GM19023 (cell line): Measurements from ENCODE around the gene LRRC23.
"Not testable (repeated sequence)": the region's sequence is repeated elsewhere in the genome, so short reads cannot be mapped to it uniquely, and the experiment has no call there.

Experiments used
- ATAC-seq: cut with Tn5 transposase; IDR thresholded peaks from one replicate; pipeline ENCODE4 v1.9.1; 2021; ENCODE audit warnings: mild to moderate bottlenecking, moderate library complexity; ENCODE audit not compliant: unreplicated experiment

The LRRC23 gene

GRCh38 chr12:6904280-6905276 is at the start of gene LRRC23:
Gene LRRC23 (plus strand): TSS chr12:6904822. CDS start chr12:6905634, 812 bp downstream.
- ATAC-seq = peak; percentile 98

GRCh38 chr12:6855322-6855721 is 49.3 kb upstream of the LRRC23 start:
- ATAC-seq = no peak

GRCh38 chr12:6858799-6859198 is 45.8 kb upstream of the LRRC23 start:
- ATAC-seq = no peak

- no peak for ATAC-seq
Observed at GRCh38 chr12:6860116-6860515, 44.5 kb upstream of the LRRC23 start.

GRCh38 chr12:6860942-6861341 is 43.7 kb upstream of the LRRC23 start:
- ATAC-seq = no peak

- no peak for ATAC-seq
Observed at GRCh38 chr12:6861391-6861790, 43.2 kb upstream of the LRRC23 start.

GRCh38 chr12:6863033-6863432 is 41.6 kb upstream of the LRRC23 start:
- ATAC-seq = no peak

- no peak for ATAC-seq
Observed at GRCh38 chr12:6863586-6864321, 40.9 kb upstream of the LRRC23 start.

- ATAC-seq = not testable (repeated sequence)
Observed at GRCh38 chr12:6865307-6865706, 39.3 kb upstream of the LRRC23 start.

- no peak for ATAC-seq
Observed at GRCh38 chr12:6866163-6866919, 38.3 kb upstream of the LRRC23 start.

- peak; percentile 1 for ATAC-seq
Observed at GRCh38 chr12:6866920-6867412, 37.7 kb upstream of the LRRC23 start.

GRCh38 chr12:6867413-6868210 is 37.0 kb upstream of the LRRC23 start, which contains the start of gene TPI1:
Gene TPI1 (plus strand): TSS chr12:6867531. CDS start chr12:6867567, 36 bp downstream.
- ATAC-seq = peak; percentile 66

GRCh38 chr12:6868211-6869048 is 36.2 kb upstream of the LRRC23 start:
- ATAC-seq = no peak

GRCh38 chr12:6869049-6870021 is 35.3 kb upstream of the LRRC23 start:
- ATAC-seq = no peak

- not testable (repeated sequence) for ATAC-seq
Observed at GRCh38 chr12:6870304-6870703, 34.3 kb upstream of the LRRC23 start.

- ATAC-seq = no peak
Observed at GRCh38 chr12:6871052-6871957, 33.3 kb upstream of the LRRC23 start.
